HG03342 (cell line): ENCODE data around the gene PDE1C.

Source experiments
- ATAC-seq: cut with Tn5 transposase; IDR thresholded peaks from one replicate; pipeline ENCODE4 v1.9.1; 2021; ENCODE audit warnings: mild to moderate bottlenecking, moderate library complexity; ENCODE audit not compliant: unreplicated experiment

Gene PDE1C

GRCh38 chr7:32075612-32076011 is 5.4 kb upstream of the PDE1C start:
- ATAC-seq, result no peak

GRCh38 chr7:32074787-32075585 is 4.8 kb upstream of the PDE1C start:
- no peak for ATAC-seq

- ATAC-seq, result no peak
Measured at GRCh38 chr7:32073533-32073932, 3.3 kb upstream of the PDE1C start.

- ATAC-seq, result no peak
Measured at GRCh38 chr7:32072397-32072796, 2.2 kb upstream of the PDE1C start.

- ATAC-seq, result no peak
Measured at GRCh38 chr7:32071466-32072091, 1.4 kb upstream of the PDE1C start.

- no peak for ATAC-seq
Measured at GRCh38 chr7:32070051-32070405, 179 bp downstream of the PDE1C start.

- no peak for ATAC-seq
Measured at GRCh38 chr7:32069116-32069650, 1.0 kb downstream of the PDE1C start.

- ATAC-seq, result no peak
Measured at GRCh38 chr7:32068411-32069101, 1.7 kb downstream of the PDE1C start.

- no peak for ATAC-seq
Measured at GRCh38 chr7:32066441-32066840, 3.8 kb downstream of the PDE1C start.

GRCh38 chr7:32063614-32064013 is 6.6 kb downstream of the PDE1C start:
- ATAC-seq, result no peak

GRCh38 chr7:32062150-32062549 is 8.1 kb downstream of the PDE1C start:
- ATAC-seq, result no peak

- no peak for ATAC-seq
Measured at GRCh38 chr7:32061346-32061745, 8.9 kb downstream of the PDE1C start.

- no peak for ATAC-seq
Measured at GRCh38 chr7:32059289-32060011, 10.8 kb downstream of the PDE1C start.

GRCh38 chr7:32058002-32058401 is 12.2 kb downstream of the PDE1C start:
- ATAC-seq, result no peak

GRCh38 chr7:32056767-32057166 is 13.4 kb downstream of the PDE1C start:
- no peak for ATAC-seq

GRCh38 chr7:32053204-32053603 is 17.0 kb downstream of the PDE1C start:
- no peak for ATAC-seq

GRCh38 chr7:32051128-32051527 is 19.1 kb downstream of the PDE1C start:
- no peak for ATAC-seq

- no peak for ATAC-seq
Measured at GRCh38 chr7:32049599-32049998, 20.6 kb downstream of the PDE1C start.

- peak; percentile 67 for ATAC-seq
Measured at GRCh38 chr7:32048970-32049491, 21.2 kb downstream of the PDE1C start.

GRCh38 chr7:32047801-32048200 is 22.4 kb downstream of the PDE1C start:
- no peak for ATAC-seq

GRCh38 chr7:32047075-32047474 is 23.1 kb downstream of the PDE1C start:
- no peak for ATAC-seq
